Measurements from ENCODE around the gene OR6X1.
A peak's percentile ranks its signal among the peaks of the same experiment; 100 is the strongest.

The OR6X1 gene

GRCh38 chr11:123742031-123742723 lies 12.1 kb downstream of the OR6X1 start:
- TF ChIP-seq CTCF (IDR thresholded peaks at IDR 0.05) (no peak), ZFX (IDR thresholded peaks at IDR 0.05; ENCODE audit: borderline replicate concordance) (no peak)
- peak overlapping the region; percentile 56 for H3K27ac ChIP-seq

GRCh38 chr11:123741159-123742030 lies 12.9 kb downstream of the OR6X1 start, which contains the start of gene ZNF202:
Gene ZNF202 (minus strand): TSS chr11:123741660. CDS start chr11:123730888, 10,772 bp downstream.
- TF ChIP-seq CTCF (IDR thresholded peaks at IDR 0.05) (peak; percentile 17; the same call in 1 of the 2 replicates), ZFX (IDR thresholded peaks at IDR 0.05; ENCODE audit: borderline replicate concordance) (no peak)
- H3K27ac ChIP-seq, result peak within 1 kb of the TSS; percentile 56

GRCh38 chr11:123740787-123741158 lies 13.5 kb downstream of the OR6X1 start:
- peak overlapping the region; percentile 56 for H3K27ac ChIP-seq
- TF ChIP-seq ZFX (IDR thresholded peaks at IDR 0.05; ENCODE audit: borderline replicate concordance) (no peak), CTCF (IDR thresholded peaks at IDR 0.05) (no peak)

- H3K27ac ChIP-seq, result no peak overlapping the region
- TF ChIP-seq CTCF (IDR thresholded peaks at IDR 0.05) (no peak), ZFX (IDR thresholded peaks at IDR 0.05; ENCODE audit: borderline replicate concordance) (no peak)
Observed at GRCh38 chr11:123738374-123738773, 15.9 kb downstream of the OR6X1 start.

- TF ChIP-seq CTCF (IDR thresholded peaks at IDR 0.05), result no peak
- TF ChIP-seq ZFX (IDR thresholded peaks at IDR 0.05; ENCODE audit: borderline replicate concordance), result no peak
- H3K27ac ChIP-seq, result no peak overlapping the region
Observed at GRCh38 chr11:123736769-123737168, 17.5 kb downstream of the OR6X1 start.

- TF ChIP-seq CTCF (IDR thresholded peaks at IDR 0.05), result no peak
- H3K27ac ChIP-seq, result no peak overlapping the region
Observed at GRCh38 chr11:123729602-123730001, 24.7 kb downstream of the OR6X1 start.
